K562 (cell line): ENCODE measurements around the gene METTL21C. TPM values are rescaled to one million over a fixed set of nuclear protein-coding genes. Genes with fewer than 3 reads are reported as not detected.

Experiments
- ARNT ChIP-seq, 2 experiments: fragments of 450-650 bp; IDR thresholded peaks; 2 replicates each; pipeline ENCODE4 v1.6.1; 2016; ENCODE audit warnings: mild to moderate bottlenecking in 1 of 2
- SOX6 ChIP-seq: fragments of 450-650 bp; IDR thresholded peaks from 2 replicates; pipeline ENCODE4 v1.6.1; 2014; ENCODE audit warnings: mild to moderate bottlenecking
- STAT5A ChIP-seq: IDR thresholded peaks from 2 replicates; pipeline ENCODE4 v1.6.1; 2012; ENCODE audit warnings: low read length, inconsistent platforms, borderline replicate concordance
- ZNF217 ChIP-seq: sonication (generic); formaldehyde crosslinking; IDR thresholded peaks from 2 replicates; pipeline ENCODE4 v1.8.0; 2022; ENCODE audit warnings: mild to moderate bottlenecking, missing genetic modification reagents
- ZNF253 ChIP-seq: fragments of 250-450 bp; sonication (Bioruptor Pico); conservative IDR thresholded peaks from 2 replicates; pipeline ENCODE4 v1.6.1; 2021; ENCODE audit warnings: mild to moderate bottlenecking
- polyA plus RNA-seq, 8 experiments: library from polyadenylated mRNA; depleted of rRNA in 4 of 8; stranded (reverse) in 5 of 8; unstranded in 3 of 8; fragments of >200 nt; fragmentation: Nextera tagmentation in 2 of 8; fragmentation: Illumina TruSeq in 1 of 8; extraction: Ambion mirVana in 2 of 8; extraction: Trizol in 1 of 8; gene quantifications; 2 replicates each; pipeline versions ENCODE4 v1.2.1 to v1.2.3, GENCODE V29; 2011 to 2014; ENCODE audit warnings: inconsistent platforms in 1 of 8, missing spikeins in 1 of 8
- total RNA-seq, 7 experiments: library from RNA; depleted of rRNA in 6 of 7; stranded (reverse); fragments of >200 nt in 6 of 7; fragmentation: Illumina TruSeq in 2 of 7; extraction: Trizol in 2 of 7; gene quantifications; 2 replicates each; pipeline versions ENCODE4 v1.2.1 to v1.2.3, GENCODE V29; 2011 to 2021; ENCODE audit warnings: low replicate concordance in 1 of 7
- TF ChIP-seq, protein P1 (sequence below): sonication (generic); formaldehyde crosslinking; IDR thresholded peaks from 2 replicates; pipeline ENCODE4 v1.8.0; 2022; ENCODE audit warnings: mild to moderate bottlenecking, missing genetic modification reagents
- TF ChIP-seq, protein P2 (sequence below): sonication (generic); formaldehyde crosslinking; IDR thresholded peaks from 2 replicates; pipeline ENCODE4 v1.8.0; 2023; ENCODE audit warnings: missing genetic modification reagents, mild to moderate bottlenecking, borderline replicate concordance

METTL21C gene
- total and polyA plus RNA-seq, 9 of the 15 experiments (the other 6 are each of a cell fraction or from before 2014, with no cell fraction given) = not detected

DNA sequence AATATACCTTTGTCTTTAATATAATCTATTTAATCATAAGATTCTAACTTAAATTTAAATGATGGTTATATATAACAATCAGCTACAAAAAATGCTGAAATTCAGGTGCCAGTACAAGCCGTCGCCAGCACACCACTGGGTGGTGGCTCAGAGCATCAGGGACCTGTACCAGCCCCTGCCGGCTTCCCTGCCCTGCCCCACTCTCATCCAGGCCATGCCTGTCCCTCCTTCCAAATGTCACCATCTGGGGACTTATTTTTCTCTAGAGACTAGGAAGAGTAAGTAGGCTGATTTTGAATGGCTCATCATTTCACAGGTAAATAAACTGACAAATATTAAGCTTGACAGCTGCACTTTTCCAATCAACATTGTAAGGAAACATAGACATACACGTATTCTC lies 1.6 kb downstream of the METTL21C start (continued):
- TF ChIP-seq, protein P1, sequence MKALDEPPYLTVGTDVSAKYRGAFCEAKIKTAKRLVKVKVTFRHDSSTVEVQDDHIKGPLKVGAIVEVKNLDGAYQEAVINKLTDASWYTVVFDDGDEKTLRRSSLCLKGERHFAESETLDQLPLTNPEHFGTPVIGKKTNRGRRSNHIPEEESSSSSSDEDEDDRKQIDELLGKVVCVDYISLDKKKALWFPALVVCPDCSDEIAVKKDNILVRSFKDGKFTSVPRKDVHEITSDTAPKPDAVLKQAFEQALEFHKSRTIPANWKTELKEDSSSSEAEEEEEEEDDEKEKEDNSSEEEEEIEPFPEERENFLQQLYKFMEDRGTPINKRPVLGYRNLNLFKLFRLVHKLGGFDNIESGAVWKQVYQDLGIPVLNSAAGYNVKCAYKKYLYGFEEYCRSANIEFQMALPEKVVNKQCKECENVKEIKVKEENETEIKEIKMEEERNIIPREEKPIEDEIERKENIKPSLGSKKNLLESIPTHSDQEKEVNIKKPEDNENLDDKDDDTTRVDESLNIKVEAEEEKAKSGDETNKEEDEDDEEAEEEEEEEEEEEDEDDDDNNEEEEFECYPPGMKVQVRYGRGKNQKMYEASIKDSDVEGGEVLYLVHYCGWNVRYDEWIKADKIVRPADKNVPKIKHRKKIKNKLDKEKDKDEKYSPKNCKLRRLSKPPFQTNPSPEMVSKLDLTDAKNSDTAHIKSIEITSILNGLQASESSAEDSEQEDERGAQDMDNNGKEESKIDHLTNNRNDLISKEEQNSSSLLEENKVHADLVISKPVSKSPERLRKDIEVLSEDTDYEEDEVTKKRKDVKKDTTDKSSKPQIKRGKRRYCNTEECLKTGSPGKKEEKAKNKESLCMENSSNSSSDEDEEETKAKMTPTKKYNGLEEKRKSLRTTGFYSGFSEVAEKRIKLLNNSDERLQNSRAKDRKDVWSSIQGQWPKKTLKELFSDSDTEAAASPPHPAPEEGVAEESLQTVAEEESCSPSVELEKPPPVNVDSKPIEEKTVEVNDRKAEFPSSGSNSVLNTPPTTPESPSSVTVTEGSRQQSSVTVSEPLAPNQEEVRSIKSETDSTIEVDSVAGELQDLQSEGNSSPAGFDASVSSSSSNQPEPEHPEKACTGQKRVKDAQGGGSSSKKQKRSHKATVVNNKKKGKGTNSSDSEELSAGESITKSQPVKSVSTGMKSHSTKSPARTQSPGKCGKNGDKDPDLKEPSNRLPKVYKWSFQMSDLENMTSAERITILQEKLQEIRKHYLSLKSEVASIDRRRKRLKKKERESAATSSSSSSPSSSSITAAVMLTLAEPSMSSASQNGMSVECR (CRISPR knock-in tag) = no peak
- TF ChIP-seq, protein P2, sequence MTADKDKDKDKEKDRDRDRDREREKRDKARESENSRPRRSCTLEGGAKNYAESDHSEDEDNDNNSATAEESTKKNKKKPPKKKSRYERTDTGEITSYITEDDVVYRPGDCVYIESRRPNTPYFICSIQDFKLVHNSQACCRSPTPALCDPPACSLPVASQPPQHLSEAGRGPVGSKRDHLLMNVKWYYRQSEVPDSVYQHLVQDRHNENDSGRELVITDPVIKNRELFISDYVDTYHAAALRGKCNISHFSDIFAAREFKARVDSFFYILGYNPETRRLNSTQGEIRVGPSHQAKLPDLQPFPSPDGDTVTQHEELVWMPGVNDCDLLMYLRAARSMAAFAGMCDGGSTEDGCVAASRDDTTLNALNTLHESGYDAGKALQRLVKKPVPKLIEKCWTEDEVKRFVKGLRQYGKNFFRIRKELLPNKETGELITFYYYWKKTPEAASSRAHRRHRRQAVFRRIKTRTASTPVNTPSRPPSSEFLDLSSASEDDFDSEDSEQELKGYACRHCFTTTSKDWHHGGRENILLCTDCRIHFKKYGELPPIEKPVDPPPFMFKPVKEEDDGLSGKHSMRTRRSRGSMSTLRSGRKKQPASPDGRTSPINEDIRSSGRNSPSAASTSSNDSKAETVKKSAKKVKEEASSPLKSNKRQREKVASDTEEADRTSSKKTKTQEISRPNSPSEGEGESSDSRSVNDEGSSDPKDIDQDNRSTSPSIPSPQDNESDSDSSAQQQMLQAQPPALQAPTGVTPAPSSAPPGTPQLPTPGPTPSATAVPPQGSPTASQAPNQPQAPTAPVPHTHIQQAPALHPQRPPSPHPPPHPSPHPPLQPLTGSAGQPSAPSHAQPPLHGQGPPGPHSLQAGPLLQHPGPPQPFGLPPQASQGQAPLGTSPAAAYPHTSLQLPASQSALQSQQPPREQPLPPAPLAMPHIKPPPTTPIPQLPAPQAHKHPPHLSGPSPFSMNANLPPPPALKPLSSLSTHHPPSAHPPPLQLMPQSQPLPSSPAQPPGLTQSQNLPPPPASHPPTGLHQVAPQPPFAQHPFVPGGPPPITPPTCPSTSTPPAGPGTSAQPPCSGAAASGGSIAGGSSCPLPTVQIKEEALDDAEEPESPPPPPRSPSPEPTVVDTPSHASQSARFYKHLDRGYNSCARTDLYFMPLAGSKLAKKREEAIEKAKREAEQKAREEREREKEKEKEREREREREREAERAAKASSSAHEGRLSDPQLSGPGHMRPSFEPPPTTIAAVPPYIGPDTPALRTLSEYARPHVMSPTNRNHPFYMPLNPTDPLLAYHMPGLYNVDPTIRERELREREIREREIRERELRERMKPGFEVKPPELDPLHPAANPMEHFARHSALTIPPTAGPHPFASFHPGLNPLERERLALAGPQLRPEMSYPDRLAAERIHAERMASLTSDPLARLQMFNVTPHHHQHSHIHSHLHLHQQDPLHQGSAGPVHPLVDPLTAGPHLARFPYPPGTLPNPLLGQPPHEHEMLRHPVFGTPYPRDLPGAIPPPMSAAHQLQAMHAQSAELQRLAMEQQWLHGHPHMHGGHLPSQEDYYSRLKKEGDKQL (CRISPR knock-in tag) = no peak
- TF ChIP-seq SOX6 = no peak
- no peak for TF ChIP-seq STAT5A
- no peak for TF ChIP-seq ZNF217 (CRISPR knock-in tag)
- TF ChIP-seq ARNT (IDR thresholded peaks at IDR 0.05) = no peak
- no peak for TF ChIP-seq ZNF253
